ENCODE data around the gene ZNF775. TPM values are rescaled to one million over a fixed set of nuclear protein-coding genes. Genes with fewer than 3 reads are reported as not detected.
"Not testable (repeated sequence)": the region's sequence is repeated elsewhere in the genome, so short reads cannot be mapped to it uniquely, and the experiment has no call there.

ZNF775 gene
- total RNA-seq, 1 experiment from 2014 or later: 9.9 TPM

DNA sequence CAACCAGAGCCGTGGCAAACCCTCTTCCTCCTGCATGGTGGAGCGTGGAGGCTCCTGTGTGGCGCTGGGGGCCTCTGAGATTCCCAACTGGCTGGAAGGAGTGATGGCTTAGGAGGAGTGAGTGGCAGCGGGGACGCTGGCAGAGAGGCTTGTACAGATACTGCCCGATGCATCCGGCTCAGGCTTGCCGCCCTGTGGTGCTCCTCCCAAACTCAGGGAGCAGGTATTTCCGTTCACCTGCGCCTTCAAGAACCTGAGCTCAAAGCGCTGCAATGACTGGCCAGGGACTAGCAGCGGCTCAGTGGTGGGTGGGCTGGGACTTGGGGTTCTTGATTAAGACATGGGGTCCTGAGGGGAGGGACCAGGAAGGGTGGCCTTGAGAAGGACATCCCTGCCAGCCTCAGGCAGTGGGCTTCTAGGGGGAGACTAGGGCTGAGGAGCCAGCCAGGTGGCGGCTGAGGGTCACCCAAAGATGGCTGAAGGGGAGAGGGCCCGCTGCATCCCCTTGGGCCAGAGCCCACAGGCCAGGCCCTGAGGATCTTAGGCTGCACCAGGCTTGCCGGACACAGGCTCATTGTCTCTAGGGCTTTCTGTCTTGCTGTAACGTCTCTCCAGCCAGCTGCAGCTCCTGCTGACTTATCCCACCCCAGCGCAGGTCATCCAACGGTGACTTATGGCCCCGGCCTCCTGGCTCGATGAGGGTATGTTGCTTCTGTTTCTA, 3.2 kb downstream of the ZNF775 start:
- DNase-seq (ENCODE audit: low spot score): peak; percentile 68

GRCh38 chr7:150382844-150383225, 3.7 kb downstream of the ZNF775 start:
- no peak for DNase-seq (ENCODE audit: low spot score)

GRCh38 chr7:150383710-150384397, 4.7 kb downstream of the ZNF775 start:
- no peak for DNase-seq (ENCODE audit: low spot score)

DNA sequence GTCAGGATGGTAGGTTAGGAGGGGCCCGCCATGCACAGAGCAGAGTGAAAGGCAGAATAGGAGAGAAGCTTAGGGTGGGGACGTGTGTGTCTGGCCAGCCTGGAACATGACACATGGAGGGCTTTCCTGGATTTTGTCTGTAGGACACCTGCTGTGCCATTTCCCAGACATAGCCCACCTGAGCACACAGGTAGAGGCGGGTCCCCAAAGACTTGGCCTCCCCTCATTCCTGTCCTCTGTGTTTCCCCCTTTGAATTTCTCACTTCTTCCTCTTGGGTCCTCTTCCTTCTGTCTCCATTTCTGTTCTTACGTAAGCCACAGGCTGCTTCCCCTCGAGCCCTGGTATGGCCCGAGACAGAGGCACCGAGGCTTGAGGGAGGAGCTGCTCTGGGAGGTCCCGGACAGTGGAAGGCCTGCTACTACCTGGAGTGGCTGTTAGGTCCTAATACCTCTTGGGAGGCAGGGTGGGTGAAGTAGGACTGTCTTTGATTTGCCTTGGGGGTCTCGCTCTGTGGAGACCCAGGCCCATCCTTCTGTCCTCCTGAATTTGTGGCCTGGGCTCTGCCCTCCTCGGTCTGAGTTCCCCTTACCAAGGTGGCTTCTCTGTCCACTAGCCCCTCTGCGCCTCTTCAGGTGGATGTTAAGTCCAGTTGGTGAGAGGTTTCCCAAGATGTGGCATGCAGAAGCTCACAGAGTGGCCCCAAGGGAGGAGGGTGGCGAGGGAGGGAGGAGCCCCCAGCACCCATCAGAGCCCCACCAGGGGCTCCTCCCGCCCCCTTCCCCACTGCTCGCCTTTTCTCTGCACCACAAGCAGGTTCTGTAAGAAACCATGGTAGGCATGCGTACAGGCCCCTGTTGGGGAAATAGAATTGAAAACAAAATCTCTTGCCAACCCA, 5.5 kb downstream of the ZNF775 start:
- DNase-seq (ENCODE audit: low spot score): no peak

GRCh38 chr7:150385302-150385723, 6.2 kb downstream of the ZNF775 start:
- no peak for DNase-seq (ENCODE audit: low spot score)

DNA sequence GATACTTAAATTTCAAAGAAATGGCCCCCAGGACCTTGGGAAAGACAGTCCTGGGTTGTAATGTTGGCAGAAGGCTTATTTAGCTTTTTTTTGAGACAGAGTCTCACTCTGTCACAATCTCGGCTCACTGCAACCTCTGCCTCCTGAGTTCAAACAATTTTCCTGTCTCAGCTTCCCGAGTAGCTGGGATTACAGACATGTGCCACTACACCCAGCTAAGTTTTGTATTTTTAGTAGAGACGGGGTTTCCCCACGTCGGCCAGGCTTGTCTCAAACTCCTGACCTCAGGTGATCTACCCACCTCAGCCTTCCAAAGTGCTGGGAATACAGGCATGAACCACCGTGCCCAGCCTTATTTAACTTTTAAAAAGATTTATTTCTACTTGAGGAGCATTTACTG, 6.8 kb downstream of the ZNF775 start:
- not testable (repeated sequence) for DNase-seq (ENCODE audit: low spot score)

DNA sequence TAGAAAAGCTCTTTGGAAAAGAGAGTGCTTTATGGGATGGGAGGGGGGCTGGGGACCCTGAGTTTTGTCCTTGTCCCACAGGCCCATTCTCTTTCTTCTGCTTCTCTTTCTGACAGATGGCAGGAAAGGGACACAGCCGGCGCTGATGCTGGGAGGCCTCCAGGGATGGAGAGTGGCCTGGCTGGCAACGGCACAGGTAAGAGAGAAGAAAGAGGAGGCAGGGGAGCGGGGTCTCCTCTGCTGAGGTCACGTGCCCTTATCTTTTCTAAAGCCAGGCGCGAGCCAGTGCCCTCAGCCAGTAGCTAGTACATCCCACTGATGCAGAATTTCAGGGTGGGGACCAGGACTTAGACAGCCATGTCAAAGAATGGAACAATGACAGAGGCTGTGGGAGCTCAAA, 9.2 kb downstream of the ZNF775 start:
- DNase-seq (ENCODE audit: low spot score): no peak

- peak; percentile 54 for DNase-seq (ENCODE audit: low spot score)
These were observed 9.8 kb downstream of the ZNF775 start for GRCh38 chr7:150388709-150389531.

DNA sequence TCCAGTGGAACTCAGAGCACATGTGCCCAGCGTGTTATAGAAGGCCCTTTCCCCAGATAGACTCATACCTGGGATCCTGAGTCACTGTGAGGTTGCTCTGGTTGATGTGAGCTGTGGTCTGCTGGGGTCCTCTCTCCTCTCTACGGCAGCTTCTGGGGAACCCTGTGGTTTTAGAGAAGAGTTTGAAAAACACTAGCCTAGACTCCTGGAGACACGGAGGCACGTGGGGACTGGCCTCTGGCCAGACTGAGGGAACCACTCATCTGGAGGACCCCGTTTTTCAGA, 10.3 kb downstream of the ZNF775 start:
- DNase-seq (ENCODE audit: low spot score): no peak

GRCh38 chr7:150390205-150390604, 11.1 kb downstream of the ZNF775 start:
- DNase-seq (ENCODE audit: low spot score): no peak

DNA sequence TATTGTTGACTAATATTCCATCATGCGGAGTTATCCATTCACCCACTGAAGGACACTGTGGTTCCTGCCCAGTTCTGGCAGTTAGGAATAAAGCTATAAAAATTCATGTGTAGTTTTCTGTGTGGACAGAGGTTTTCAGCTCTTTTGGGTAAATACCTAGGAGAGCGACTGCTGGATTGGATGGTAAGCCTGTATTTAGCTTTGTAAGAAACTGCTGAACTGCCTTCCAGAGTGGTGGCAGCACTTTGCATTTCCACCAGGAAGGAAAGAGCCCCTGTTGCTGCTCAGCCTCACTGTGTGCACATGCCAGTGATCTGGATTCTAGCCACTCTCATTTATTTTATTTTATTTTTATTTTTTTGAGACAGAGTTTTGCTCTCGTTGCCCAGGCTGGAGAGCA, 14.2 kb downstream of the ZNF775 start:
- DNase-seq (ENCODE audit: low spot score): no peak

GRCh38 chr7:150396426-150396825, 17.3 kb downstream of the ZNF775 start:
- DNase-seq (ENCODE audit: low spot score): no peak

- no peak for DNase-seq (ENCODE audit: low spot score)
These were observed 17.7 kb downstream of the ZNF775 start for GRCh38 chr7:150396851-150397260.

DNA sequence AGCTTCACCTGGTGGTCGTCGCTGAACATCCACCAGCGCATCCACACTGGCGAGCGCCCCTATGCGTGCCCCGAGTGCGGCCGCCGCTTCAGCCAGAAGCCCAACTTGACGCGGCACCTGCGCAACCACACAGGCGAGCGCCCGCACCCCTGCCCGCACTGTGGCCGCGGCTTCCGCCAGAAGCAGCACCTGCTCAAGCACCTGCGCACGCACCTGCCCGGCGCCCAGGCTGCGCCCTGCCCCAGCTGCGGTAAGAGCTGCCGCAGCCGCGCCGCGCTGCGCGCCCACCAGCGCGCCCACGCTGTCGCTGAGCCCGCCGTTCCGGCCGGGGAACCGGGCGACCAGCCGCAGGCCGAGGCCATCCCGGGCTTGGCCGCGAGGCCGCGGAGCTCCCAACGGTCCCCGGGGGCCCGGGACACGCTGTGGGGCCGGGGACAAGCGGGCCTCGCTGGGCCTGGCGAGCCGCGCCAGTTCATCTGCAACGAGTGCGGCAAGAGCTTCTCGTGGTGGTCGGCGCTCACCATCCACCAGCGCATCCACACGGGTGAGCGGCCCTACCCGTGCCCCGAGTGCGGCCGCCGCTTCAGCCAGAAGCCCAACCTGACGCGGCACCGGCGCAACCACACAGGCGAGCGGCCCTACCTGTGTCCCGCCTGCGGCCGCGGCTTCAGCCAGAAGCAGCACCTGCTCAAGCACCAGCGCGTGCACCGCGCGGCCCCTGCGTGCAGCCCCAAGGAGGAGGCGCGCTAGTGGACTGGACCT, 18.4 kb downstream of the ZNF775 start:
- DNase-seq (ENCODE audit: low spot score): no peak

- DNase-seq (ENCODE audit: low spot score): no peak
These were observed 19.2 kb downstream of the ZNF775 start for GRCh38 chr7:150398108-150398964.

DNA sequence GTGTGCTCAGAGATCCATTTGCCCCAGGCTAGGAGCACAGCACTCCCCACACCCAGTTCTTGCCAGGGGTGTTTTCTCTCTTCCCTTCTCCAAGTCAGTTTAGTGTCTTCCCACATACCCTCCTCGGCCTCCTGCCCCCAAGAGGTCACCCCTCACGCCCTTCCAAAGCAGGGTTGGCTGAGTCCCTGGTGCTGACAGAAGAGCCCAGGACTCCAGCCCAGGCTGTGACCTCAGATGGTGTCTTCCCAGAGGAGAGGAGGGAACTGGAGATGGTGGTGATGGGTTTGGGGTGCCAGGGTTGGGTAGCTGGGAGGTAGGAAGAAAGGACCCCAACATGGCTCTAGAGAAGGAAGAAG, 19.8 kb downstream of the ZNF775 start:
- no peak for DNase-seq (ENCODE audit: low spot score)

DNA sequence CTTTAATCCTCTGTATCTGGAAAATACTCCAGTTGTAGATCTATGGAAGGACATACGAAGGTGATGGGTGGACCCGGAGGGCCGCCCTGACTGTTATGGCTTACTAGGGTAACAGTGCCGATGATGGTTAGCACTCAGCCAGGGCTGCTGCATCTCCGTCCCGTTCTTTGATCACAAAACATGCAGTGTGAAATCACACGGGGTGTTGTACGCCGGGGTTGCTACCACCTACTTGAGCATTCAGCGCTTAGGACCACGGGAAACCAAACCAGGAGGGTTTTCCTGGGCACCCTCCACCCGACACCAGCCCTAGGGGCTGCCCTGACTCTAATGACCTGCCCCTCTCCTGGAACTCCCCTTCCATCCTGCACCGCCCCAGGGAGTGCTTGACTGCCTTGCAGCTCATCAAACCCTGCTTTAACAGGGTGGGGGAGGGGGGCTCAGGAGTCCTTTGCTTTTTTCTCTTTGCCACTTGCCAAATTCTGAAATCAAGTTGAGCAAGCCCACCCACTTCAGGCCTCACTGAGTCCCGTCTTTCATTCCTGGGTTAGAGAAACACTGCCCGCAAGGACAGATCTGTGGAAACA, 20.4 kb downstream of the ZNF775 start:
- no peak for DNase-seq (ENCODE audit: low spot score)

GRCh38 chr7:150400008-150400787, 21.1 kb downstream of the ZNF775 start:
- peak; percentile 50 for DNase-seq (ENCODE audit: low spot score)
